Activated gamma-delta T cell (primary cell): ENCODE data around the gene SOX8.
"Not testable (repeated sequence)": the region's sequence is repeated elsewhere in the genome, so short reads cannot be mapped to it uniquely, and the experiment has no call there.

Source experiments
- DNase-seq: peaks from one replicate; lab custom pipeline; 2025; lab: John Stamatoyannopoulos, UW

The SOX8 gene

GRCh38 chr16:955766-956165, 25.8 kb upstream of the SOX8 start:
- DNase-seq = not testable (repeated sequence)

- DNase-seq = no peak
Observed at GRCh38 chr16:959232-960040, 22.1 kb upstream of the SOX8 start.

GRCh38 chr16:962366-962765, 19.2 kb upstream of the SOX8 start:
- DNase-seq = no peak

- no peak for DNase-seq
Observed at GRCh38 chr16:962901-963814, 18.4 kb upstream of the SOX8 start.

- no peak for DNase-seq
Observed at GRCh38 chr16:963913-964312, 17.7 kb upstream of the SOX8 start.

- no peak for DNase-seq
Observed at GRCh38 chr16:964356-965035, 17.1 kb upstream of the SOX8 start.

- DNase-seq = no peak
Observed at GRCh38 chr16:965036-965395, 16.6 kb upstream of the SOX8 start.

- DNase-seq = no peak
Observed at GRCh38 chr16:965487-965886, 16.1 kb upstream of the SOX8 start.

- DNase-seq = no peak
Observed at GRCh38 chr16:966035-966434, 15.5 kb upstream of the SOX8 start.

- no peak for DNase-seq
Observed at GRCh38 chr16:966505-966904, 15.1 kb upstream of the SOX8 start.

GRCh38 chr16:967077-967541, 14.5 kb upstream of the SOX8 start:
- DNase-seq = no peak

- no peak for DNase-seq
Observed at GRCh38 chr16:967546-968295, 13.8 kb upstream of the SOX8 start.

- DNase-seq = no peak
Observed at GRCh38 chr16:968620-969019, 12.9 kb upstream of the SOX8 start.

GRCh38 chr16:969508-970385, 11.8 kb upstream of the SOX8 start:
- DNase-seq = no peak

- no peak for DNase-seq
Observed at GRCh38 chr16:970386-970765, 11.2 kb upstream of the SOX8 start.

- peak; percentile 94 for DNase-seq
Observed at GRCh38 chr16:970766-971581, 10.6 kb upstream of the SOX8 start, which contains the start of gene LMF1. Gene LMF1 (minus strand): TSS chr16:970984. CDS start chr16:970980, 4 bp downstream.

GRCh38 chr16:971582-971905, 10.0 kb upstream of the SOX8 start:
- no peak for DNase-seq

- no peak for DNase-seq
Observed at GRCh38 chr16:971981-972315, 9.6 kb upstream of the SOX8 start.

- no peak for DNase-seq
Observed at GRCh38 chr16:972316-973002, 9.1 kb upstream of the SOX8 start.
